ENCODE measurements around the gene PAQR4. TPM values are rescaled to one million over a fixed set of nuclear protein-coding genes. Genes with fewer than 3 reads are reported as not detected.

Gene PAQR4
- total and polyA plus RNA-seq, 2 of the 13 experiments (the other 11 are each of a cell fraction or from before 2014, with no cell fraction given) = 15.9 to 24.8 TPM

- TF ChIP-seq SOX6 (IDR thresholded peaks at IDR 0.05) = no peak
- TF ChIP-seq SOX6 (CRISPR knock-in tag; IDR thresholded peaks at IDR 0.05) = peak; percentile 3; the same call in 1 of the 2 replicates
- no peak for TF ChIP-seq ZNF558 (CRISPR knock-in tag; IDR thresholded peaks at IDR 0.05; ENCODE audit: borderline replicate concordance)
- TF ChIP-seq KDM1A (CRISPR knock-in tag; IDR thresholded peaks at IDR 0.05) = no peak
- TF ChIP-seq TOPORS (CRISPR knock-in tag; IDR thresholded peaks at IDR 0.05) = no peak
- TF ChIP-seq ZNF629 (CRISPR knock-in tag; conservative IDR thresholded peaks at IDR 0.05) = no peak
- no peak for TF ChIP-seq ZNF83 (CRISPR knock-in tag; IDR thresholded peaks at IDR 0.05; ENCODE audit: borderline replicate concordance)
- TF ChIP-seq, protein P1, sequence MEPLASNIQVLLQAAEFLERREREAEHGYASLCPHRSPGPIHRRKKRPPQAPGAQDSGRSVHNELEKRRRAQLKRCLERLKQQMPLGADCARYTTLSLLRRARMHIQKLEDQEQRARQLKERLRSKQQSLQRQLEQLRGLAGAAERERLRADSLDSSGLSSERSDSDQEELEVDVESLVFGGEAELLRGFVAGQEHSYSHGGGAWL (CRISPR knock-in tag; IDR thresholded peaks at IDR 0.05) = no peak; the same call in 1 of the 2 replicates
- no peak for TF ChIP-seq MYNN (CRISPR knock-in tag; IDR thresholded peaks at IDR 0.05; ENCODE audit: low read depth)
- TF ChIP-seq KLF6 (CRISPR knock-in tag; IDR thresholded peaks at IDR 0.05) = no peak
- peak; percentile 25; the same call in 1 of the 2 replicates for TF ChIP-seq MYC (CRISPR knock-in tag; IDR thresholded peaks at IDR 0.05; ENCODE audit: borderline replicate concordance)
- TF ChIP-seq ATF3 (CRISPR knock-in tag; IDR thresholded peaks at IDR 0.05) = 0 out of 2 replicates have a peak, but pooled peaks have one; percentile 21
- no peak for TF ChIP-seq USF2 (IDR thresholded peaks at IDR 0.05; ENCODE audit: low read depth, low read length)
- TF ChIP-seq USF2 (CRISPR knock-in tag; IDR thresholded peaks at IDR 0.05; ENCODE audit: borderline replicate concordance) = no peak
- TF ChIP-seq ARID2 (CRISPR knock-in tag; IDR thresholded peaks at IDR 0.05; ENCODE audit: borderline replicate concordance) = no peak
- TF ChIP-seq ZKSCAN5 (CRISPR knock-in tag; IDR thresholded peaks at IDR 0.05) = no peak
- TF ChIP-seq TRAFD1 (CRISPR knock-in tag; IDR thresholded peaks at IDR 0.05; ENCODE audit: borderline replicate concordance) = no peak
- TF ChIP-seq THYN1 (CRISPR knock-in tag; IDR thresholded peaks at IDR 0.05; ENCODE audit: borderline replicate concordance, low read depth) = no peak
- no peak for TF ChIP-seq HNF4A (CRISPR knock-in tag; IDR thresholded peaks at IDR 0.05)
- TF ChIP-seq ZNF709 (CRISPR knock-in tag; IDR thresholded peaks at IDR 0.05) = no peak
- no peak for TF ChIP-seq ZNF562 (CRISPR knock-in tag; IDR thresholded peaks at IDR 0.05; ENCODE audit: borderline replicate concordance)
- no peak for TF ChIP-seq REL (CRISPR knock-in tag; conservative IDR thresholded peaks at IDR 0.05)
- TF ChIP-seq PAXIP1 (CRISPR knock-in tag; conservative IDR thresholded peaks at IDR 0.05) = no peak
These were observed 48.8 kb downstream of the PAQR4 start, which contains the start of gene CLDN6 (continued) for GRCh38 chr16:3017794-3018506.
